ENCODE results near the gene SMARCAL1. TPM values are rescaled to one million over a fixed set of nuclear protein-coding genes. Genes with fewer than 3 reads are reported as not detected.

SMARCAL1 gene
- total RNA-seq, 2 donors from 2014 or later, result 12.1 to 16.0 TPM

DNA sequence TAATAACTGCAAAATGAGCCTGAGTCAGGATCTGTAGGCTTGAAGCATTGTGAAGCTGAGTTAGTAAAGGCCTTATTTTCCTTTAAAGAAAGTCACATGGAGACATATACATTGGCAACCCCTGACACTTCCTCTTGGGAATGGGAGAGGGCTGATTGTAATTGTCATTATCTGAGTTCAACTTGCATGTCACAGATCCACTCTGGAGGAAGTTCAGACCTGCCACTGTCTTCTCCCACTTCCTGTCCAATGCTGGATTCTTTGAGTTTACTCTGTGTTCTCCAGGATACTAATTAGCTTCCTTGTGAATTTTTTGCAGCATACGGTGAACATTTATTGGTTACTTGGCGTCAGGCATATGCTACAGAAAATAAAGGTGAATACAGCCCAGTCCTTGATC lies 34.1 kb downstream of the SMARCAL1 start:
- Histone ChIP-seq H3K27me3 (no peaks in the 10 kb centered on the region), H3K9me3 (no peaks in the 10 kb centered on the region), H3K36me3 (peaks cover 35% of the 10 kb centered on the region), H3K27ac (no peak overlapping the region), H3K4me3 (no peak overlapping the region), H3K4me1 (peaks cover 0 to 18% of the 10 kb centered on the region in 2 donors)
- DNase-seq (ENCODE audit: low spot score), result no peak
- no peak for TF ChIP-seq CTCF (IDR thresholded peaks at IDR 0.05)

DNA sequence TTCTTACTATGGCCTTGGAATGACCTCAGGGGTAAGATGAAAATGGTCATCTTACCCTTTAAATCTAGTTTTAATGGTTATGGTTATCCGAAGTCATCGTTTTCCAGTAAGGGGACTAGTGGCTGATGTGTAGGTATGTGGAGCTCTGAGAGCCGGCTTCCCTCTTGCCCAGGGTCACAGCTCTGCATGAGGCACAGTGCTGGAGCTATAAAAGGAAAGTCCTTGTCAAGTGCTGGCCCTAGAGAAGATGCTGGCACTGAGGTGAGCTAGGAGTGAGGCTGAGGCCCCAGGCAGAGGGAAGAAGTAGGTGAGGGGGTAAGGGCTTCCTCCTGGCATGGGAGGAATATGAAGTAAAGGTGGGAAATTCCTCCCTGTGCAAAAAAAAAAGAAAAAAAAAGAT lies 35.0 kb downstream of the SMARCAL1 start:
- Histone ChIP-seq H3K27ac (peak overlapping the region; percentile 19 to 68), H3K36me3 (peaks cover 40% of the 10 kb centered on the region), H3K4me3 (no peak overlapping the region), H3K4me1 (peaks cover 0 to 18% of the 10 kb centered on the region in 2 donors), H3K27me3 (no peaks in the 10 kb centered on the region), H3K9me3 (no peaks in the 10 kb centered on the region)
- no peak for TF ChIP-seq CTCF (IDR thresholded peaks at IDR 0.05)
- no peak for DNase-seq (ENCODE audit: low spot score)

DNA sequence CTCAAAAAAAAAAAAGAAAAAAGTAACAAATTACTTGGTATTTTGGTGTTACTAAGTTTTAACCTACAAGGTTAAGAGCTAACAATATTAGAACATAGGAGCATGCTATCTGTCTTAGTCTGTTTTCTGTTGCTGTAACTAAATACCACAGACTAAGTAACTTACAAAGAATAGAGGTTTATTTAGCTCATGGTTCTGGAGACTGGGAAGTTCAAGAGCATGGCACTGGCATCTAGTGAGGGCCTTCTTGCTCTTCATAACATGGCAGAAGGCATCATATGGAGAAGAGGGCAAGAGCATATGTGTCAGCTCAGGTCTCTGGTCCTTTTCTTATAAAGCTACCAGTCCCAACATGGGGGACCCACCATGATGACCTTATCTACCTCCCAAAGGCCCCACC lies 36.5 kb downstream of the SMARCAL1 start:
- H3K27me3 ChIP-seq, result no peaks in the 10 kb centered on the region
- H3K36me3 ChIP-seq, result peaks cover 49% of the 10 kb centered on the region
- no peak for TF ChIP-seq CTCF (IDR thresholded peaks at IDR 0.05)
- H3K9me3 ChIP-seq, result no peaks in the 10 kb centered on the region
- H3K27ac ChIP-seq, result no peak overlapping the region
- DNase-seq (ENCODE audit: low spot score), result no peak
- H3K4me3 ChIP-seq, result no peak overlapping the region
- peaks cover 0 to 18% of the 10 kb centered on the region in 2 donors for H3K4me1 ChIP-seq

GRCh38 chr2:216450346-216450745 lies 38.1 kb downstream of the SMARCAL1 start:
- no peak for TF ChIP-seq CTCF (IDR thresholded peaks at IDR 0.05)
- H3K27me3 ChIP-seq, result no peaks in the 10 kb centered on the region
- H3K9me3 ChIP-seq, result no peaks in the 10 kb centered on the region
- H3K27ac ChIP-seq, result peak overlapping the region in 1 of 2 donors; percentile 49
- H3K36me3 ChIP-seq, result peaks cover 64% of the 10 kb centered on the region
- peaks cover 0 to 18% of the 10 kb centered on the region in 2 donors for H3K4me1 ChIP-seq
- no peak for DNase-seq (ENCODE audit: low spot score)
- H3K4me3 ChIP-seq, result no peak overlapping the region

DNA sequence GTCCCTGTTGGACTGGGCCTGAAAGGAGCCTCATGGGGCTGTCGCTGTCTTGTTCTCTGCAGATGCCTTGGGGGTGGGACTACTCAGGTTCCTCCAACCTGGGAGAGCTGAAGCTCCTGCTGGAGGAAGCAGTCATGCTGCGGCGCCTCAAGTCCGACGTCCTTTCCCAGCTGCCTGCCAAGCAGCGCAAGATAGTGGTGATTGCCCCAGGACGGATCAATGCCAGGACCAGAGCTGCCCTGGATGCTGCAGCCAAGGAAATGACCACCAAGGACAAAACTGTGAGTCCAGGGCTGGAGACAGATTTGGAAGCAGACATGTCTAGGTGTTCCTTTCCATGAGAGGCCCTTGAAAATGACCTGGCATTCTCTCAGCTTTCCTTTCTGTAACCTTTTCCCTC lies 38.5 kb downstream of the SMARCAL1 start:
- no peak for TF ChIP-seq CTCF (IDR thresholded peaks at IDR 0.05)

DNA sequence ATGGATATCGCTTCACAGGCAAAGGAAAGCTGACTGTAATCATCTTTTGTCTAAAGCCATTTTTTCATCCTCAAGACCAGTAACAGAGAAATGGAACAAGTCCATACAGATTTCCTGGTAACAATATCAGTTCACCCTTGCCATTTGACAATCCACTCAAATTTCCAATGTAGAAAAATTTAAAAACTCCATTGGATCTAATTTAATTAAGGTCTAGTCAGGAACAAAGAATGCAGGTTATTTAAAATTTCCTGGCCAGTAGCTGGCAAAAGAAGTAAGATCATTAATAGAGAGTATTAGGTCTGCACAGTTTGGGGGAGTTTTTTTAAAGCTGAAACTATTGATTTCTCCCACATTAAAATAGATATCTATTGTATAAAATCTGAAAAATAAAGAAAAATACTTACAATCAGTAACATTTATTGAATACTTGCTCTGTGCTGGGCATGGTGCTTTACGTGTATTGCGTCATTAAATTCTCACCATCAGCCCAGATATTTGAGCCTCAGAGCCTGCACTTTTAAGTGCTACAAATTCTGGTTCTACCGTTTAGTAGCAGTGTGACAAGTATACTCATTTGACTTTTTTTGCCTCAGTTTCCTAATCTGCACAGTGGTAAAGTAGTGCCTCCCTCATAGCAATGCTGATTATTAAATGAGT lies 41.8 kb downstream of the SMARCAL1 start:
- Histone ChIP-seq H3K27ac (no peak overlapping the region), H3K27me3 (no peaks in the 10 kb centered on the region), H3K4me1 (peaks cover 0 to 7% of the 10 kb centered on the region in 2 donors), H3K4me3 (no peak overlapping the region), H3K9me3 (no peaks in the 10 kb centered on the region), H3K36me3 (peaks cover 52% of the 10 kb centered on the region)
- no peak for DNase-seq (ENCODE audit: low spot score)
- no peak for TF ChIP-seq CTCF (IDR thresholded peaks at IDR 0.05)

More for the DNA sequence above, 38.5 kb downstream of the SMARCAL1 start:
- Histone ChIP-seq H3K4me1 (peaks cover 0 to 18% of the 10 kb centered on the region in 2 donors), H3K27ac (peak overlapping the region in 1 of 2 donors; percentile 49), H3K4me3 (no peak overlapping the region), H3K9me3 (no peaks in the 10 kb centered on the region), H3K27me3 (no peaks in the 10 kb centered on the region), H3K36me3 (peaks cover 64% of the 10 kb centered on the region)
- no peak for DNase-seq (ENCODE audit: low spot score)

Data from right atrium auricular region (tissue), 2 donors.